Tibial nerve (tissue), 3 donors: Measurements from ENCODE around the gene DYRK1A.

Experiments used
- EP300 ChIP-seq, 2 donors: sonication (generic); formaldehyde crosslinking; IDR thresholded peaks; one replicate each; pipeline ENCODE4 v1.6.1; 2017; ENCODE audit warnings: antibody characterized with exemption in 2 of 2, mild to moderate bottlenecking in 1 of 2
- POLR2A ChIP-seq, 2 donors: fragments of 450-650 bp; IDR thresholded peaks; one replicate each; pipeline ENCODE4 v1.6.1; 2017; ENCODE audit warnings: antibody characterized with exemption in 2 of 2, mild to moderate bottlenecking in 2 of 2, moderate library complexity in 2 of 2

GRCh38 chr21:37455504-37455911, 88.9 kb downstream of the DYRK1A start:
- TF ChIP-seq POLR2A (IDR thresholded peaks at IDR 0.05) (no peak), EP300 (IDR thresholded peaks at IDR 0.05) (no peak)
